ENCODE results near the gene CD28.

CD28 gene

DNA sequence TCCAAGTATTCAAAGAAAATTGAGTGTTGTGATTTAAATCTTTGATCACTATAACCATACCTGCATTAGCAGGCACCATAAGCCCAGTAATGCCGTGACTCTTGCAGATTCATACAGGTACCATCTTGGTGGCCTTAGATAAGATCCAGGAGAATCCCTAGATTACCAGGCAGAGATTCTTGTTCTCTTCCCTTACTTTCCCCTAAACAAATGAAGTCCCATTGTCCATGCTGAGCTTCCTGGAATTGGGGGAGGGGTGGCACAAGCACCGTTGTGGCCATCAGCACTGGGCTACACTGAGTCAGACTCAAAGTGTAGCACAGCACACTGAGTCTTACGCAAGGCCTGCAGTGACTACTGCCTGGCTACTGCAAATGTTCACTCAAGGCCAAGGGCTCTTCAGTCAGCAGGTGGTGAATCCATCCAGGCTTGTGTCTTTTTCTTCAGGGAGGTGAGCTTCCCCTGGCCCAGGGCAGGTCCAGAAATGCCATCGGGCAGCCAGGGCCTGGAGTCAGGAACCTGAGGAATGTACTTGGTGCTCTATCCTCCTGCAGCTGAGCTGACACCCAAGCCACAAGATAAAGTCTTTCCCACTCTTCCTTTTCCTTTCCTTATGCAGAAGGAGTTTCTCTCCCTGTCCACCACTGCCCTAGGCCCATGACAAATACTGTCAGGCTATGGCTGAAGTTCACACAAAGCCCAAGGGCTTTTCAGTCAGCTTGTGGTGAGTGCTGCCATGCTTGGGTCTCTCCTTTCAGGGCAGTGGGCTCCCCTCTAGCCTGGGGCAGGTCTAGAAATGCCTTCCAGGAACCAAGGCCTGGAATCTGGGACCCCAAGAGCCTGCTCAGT is 52.6 kb downstream of the CD28 start:
- Histone ChIP-seq H3K9ac (ENCODE audit: low read depth, low read length, poor library complexity) (no peak overlapping the region), H3K4me1 (ENCODE audit: control insufficient read depth in 2 of 2, insufficient read depth in 1 of 2, low read depth in 1 of 2, low read length in 2 of 2) (peaks cover 0 to 2% of the 10 kb centered on the region in 2 donors), H3K14ac (ENCODE audit: low read length) (peak overlapping the region; percentile 85), H2AFZ (ENCODE audit: low read length) (peak overlapping the region; percentile 64), H3K36me3 (replicated peaks in 1 of 2; ENCODE audit: control insufficient read depth in 2 of 2, insufficient read depth in 2 of 2, low read length in 2 of 2) (no peaks in the 10 kb centered on the region), H2BK120ac (ENCODE audit: low read depth, low read length) (no peak overlapping the region), H2BK5ac (ENCODE audit: low read length) (no peak overlapping the region), H3K23ac (ENCODE audit: low read depth, low read length, poor library complexity) (no peak overlapping the region), H3K4me3 (ENCODE audit: low read length in 2 of 2) (no peak overlapping the region), H3K18ac (ENCODE audit: low read length) (no peak overlapping the region), H2AK5ac (ENCODE audit: low read depth, low read length) (no peak overlapping the region), H3K27me3 (ENCODE audit: control insufficient read depth in 3 of 3, insufficient read depth in 3 of 3, low read depth in 1 of 3, low read length in 3 of 3) (peaks cover 0 to 4% (median 0%) of the 10 kb centered on the region in 3 experiments), H3K4ac (ENCODE audit: low read length) (no peak overlapping the region), H3K79me1 (ENCODE audit: low read depth, low read length) (no peaks in the 10 kb centered on the region), H3K4me2 (ENCODE audit: insufficient read depth, low read length, poor library complexity, severe bottlenecking) (no peak overlapping the region), H4K91ac (ENCODE audit: low read depth, low read length, poor library complexity) (no peak overlapping the region), H3K27ac (replicated peaks; ENCODE audit: low read length) (no peak overlapping the region), H2BK12ac (ENCODE audit: low read length) (no peak overlapping the region), H3K9me3 (replicated peaks in 1 of 2; ENCODE audit: control insufficient read depth in 2 of 2, insufficient read depth in 1 of 2, low read depth in 1 of 2, low read length in 2 of 2) (peaks cover 0 to 2% of the 10 kb centered on the region in 2 donors), H4K8ac (ENCODE audit: low read depth, low read length) (no peak overlapping the region), H2BK15ac (ENCODE audit: low read length) (no peak overlapping the region)
- WGBS, 2 donors (ENCODE audit: extremely low coverage in 2 of 2, insufficient read length in 2 of 2, insufficient replicate concordance in 1 of 2): no CpG with 5 or more reads among the region's 4 CpGs
- DNase-seq (ENCODE audit: low spot score): no peak

GRCh38 chr2:203759690-203760365 is 53.4 kb downstream of the CD28 start:
- Histone ChIP-seq H3K36me3 (replicated peaks in 1 of 2; ENCODE audit: control insufficient read depth in 2 of 2, insufficient read depth in 2 of 2, low read length in 2 of 2) (no peaks in the 10 kb centered on the region), H2AFZ (ENCODE audit: low read length) (peak overlapping the region; percentile 64), H3K23ac (ENCODE audit: low read depth, low read length, poor library complexity) (no peak overlapping the region), H3K4me2 (ENCODE audit: insufficient read depth, low read length, poor library complexity, severe bottlenecking) (no peak overlapping the region), H3K14ac (ENCODE audit: low read length) (no peak overlapping the region), H2BK15ac (ENCODE audit: low read length) (no peak overlapping the region), H3K4me3 (ENCODE audit: low read length in 2 of 2) (no peak overlapping the region), H2BK5ac (ENCODE audit: low read length) (no peak overlapping the region), H4K8ac (ENCODE audit: low read depth, low read length) (peak overlapping the region; percentile 3), H2BK120ac (ENCODE audit: low read depth, low read length) (no peak overlapping the region), H4K91ac (ENCODE audit: low read depth, low read length, poor library complexity) (no peak overlapping the region), H3K4me1 (ENCODE audit: control insufficient read depth in 2 of 2, insufficient read depth in 1 of 2, low read depth in 1 of 2, low read length in 2 of 2) (peaks cover 0 to 2% of the 10 kb centered on the region in 2 donors), H2AK5ac (ENCODE audit: low read depth, low read length) (no peak overlapping the region), H3K9me3 (replicated peaks in 1 of 2; ENCODE audit: control insufficient read depth in 2 of 2, insufficient read depth in 1 of 2, low read depth in 1 of 2, low read length in 2 of 2) (peaks cover 0 to 2% of the 10 kb centered on the region in 2 donors), H3K27me3 (ENCODE audit: control insufficient read depth in 3 of 3, insufficient read depth in 3 of 3, low read depth in 1 of 3, low read length in 3 of 3) (peaks cover 0 to 4% (median 0%) of the 10 kb centered on the region in 3 experiments), H3K79me1 (ENCODE audit: low read depth, low read length) (no peaks in the 10 kb centered on the region), H2BK12ac (ENCODE audit: low read length) (no peak overlapping the region), H3K27ac (replicated peaks; ENCODE audit: low read length) (no peak overlapping the region), H3K18ac (ENCODE audit: low read length) (no peak overlapping the region), H3K4ac (ENCODE audit: low read length) (no peak overlapping the region), H3K9ac (ENCODE audit: low read depth, low read length, poor library complexity) (no peak overlapping the region)
- no peak for DNase-seq (ENCODE audit: low spot score)
- WGBS, 2 donors (ENCODE audit: extremely low coverage in 2 of 2, insufficient read length in 2 of 2, insufficient replicate concordance in 1 of 2): no CpG with 5 or more reads among the region's 4 CpGs

- no peak overlapping the region for H3K27ac ChIP-seq (replicated peaks; ENCODE audit: low read length)
- H3K79me1 ChIP-seq (ENCODE audit: low read depth, low read length): no peaks in the 10 kb centered on the region
- H3K27me3 ChIP-seq (ENCODE audit: control insufficient read depth in 3 of 3, insufficient read depth in 3 of 3, low read depth in 1 of 3, low read length in 3 of 3): peaks cover 0 to 4% (median 0%) of the 10 kb centered on the region in 3 experiments
- no peak overlapping the region for H2BK15ac ChIP-seq (ENCODE audit: low read length)
- H4K91ac ChIP-seq (ENCODE audit: low read depth, low read length, poor library complexity): no peak overlapping the region
- no peak overlapping the region for H4K8ac ChIP-seq (ENCODE audit: low read depth, low read length)
- no peak overlapping the region for H2AK5ac ChIP-seq (ENCODE audit: low read depth, low read length)
- no peak for DNase-seq (ENCODE audit: low spot score)
- no CpG with 5 or more reads among the region's 1 CpG for WGBS, 2 donors (ENCODE audit: extremely low coverage in 2 of 2, insufficient read length in 2 of 2, insufficient replicate concordance in 1 of 2)
- no peak overlapping the region for H3K4ac ChIP-seq (ENCODE audit: low read length)
- H2BK12ac ChIP-seq (ENCODE audit: low read length): no peak overlapping the region
- H2AFZ ChIP-seq (ENCODE audit: low read length): no peak overlapping the region
- H2BK120ac ChIP-seq (ENCODE audit: low read depth, low read length): no peak overlapping the region
- H3K4me3 ChIP-seq (ENCODE audit: low read length in 2 of 2): no peak overlapping the region
- no peak overlapping the region for H3K23ac ChIP-seq (ENCODE audit: low read depth, low read length, poor library complexity)
- H3K4me1 ChIP-seq (ENCODE audit: control insufficient read depth in 2 of 2, insufficient read depth in 1 of 2, low read depth in 1 of 2, low read length in 2 of 2): peaks cover 0 to 2% of the 10 kb centered on the region in 2 donors
- no peak overlapping the region for H3K4me2 ChIP-seq (ENCODE audit: insufficient read depth, low read length, poor library complexity, severe bottlenecking)
- H2BK5ac ChIP-seq (ENCODE audit: low read length): no peak overlapping the region
- no peak overlapping the region for H3K9ac ChIP-seq (ENCODE audit: low read depth, low read length, poor library complexity)
- H3K14ac ChIP-seq (ENCODE audit: low read length): no peak overlapping the region
- H3K36me3 ChIP-seq (replicated peaks in 1 of 2; ENCODE audit: control insufficient read depth in 2 of 2, insufficient read depth in 2 of 2, low read length in 2 of 2): no peaks in the 10 kb centered on the region
- no peak overlapping the region for H3K18ac ChIP-seq (ENCODE audit: low read length)
- peaks cover 0 to 2% of the 10 kb centered on the region in 2 donors for H3K9me3 ChIP-seq (replicated peaks in 1 of 2; ENCODE audit: control insufficient read depth in 2 of 2, insufficient read depth in 1 of 2, low read depth in 1 of 2, low read length in 2 of 2)
These were observed 54.7 kb downstream of the CD28 start for GRCh38 chr2:203761121-203761520.
